ENCODE results near the gene CASK.

DNA sequence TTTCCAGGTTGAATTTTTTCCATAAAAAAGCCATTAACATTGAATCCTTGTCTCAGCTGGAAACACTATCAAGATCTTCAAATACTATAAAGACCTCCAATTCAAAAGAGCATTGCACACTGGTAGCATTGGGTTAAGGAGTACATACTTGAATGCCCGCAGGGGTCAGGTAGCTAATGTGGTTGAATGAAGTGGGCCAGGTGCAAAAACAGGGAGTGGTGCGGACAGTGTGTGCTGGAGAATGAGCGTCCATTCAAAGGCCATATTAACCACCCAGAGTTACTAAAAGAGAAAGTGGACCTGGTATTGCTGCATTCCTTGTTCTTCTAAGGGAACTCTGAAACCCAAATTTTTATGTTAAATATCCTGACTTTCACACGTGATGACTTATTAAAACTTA is 384.6 kb downstream of the CASK start:
- TF ChIP-seq POLR2A (IDR thresholded peaks at IDR 0.05) = no peak
- TF ChIP-seq, protein P1, sequence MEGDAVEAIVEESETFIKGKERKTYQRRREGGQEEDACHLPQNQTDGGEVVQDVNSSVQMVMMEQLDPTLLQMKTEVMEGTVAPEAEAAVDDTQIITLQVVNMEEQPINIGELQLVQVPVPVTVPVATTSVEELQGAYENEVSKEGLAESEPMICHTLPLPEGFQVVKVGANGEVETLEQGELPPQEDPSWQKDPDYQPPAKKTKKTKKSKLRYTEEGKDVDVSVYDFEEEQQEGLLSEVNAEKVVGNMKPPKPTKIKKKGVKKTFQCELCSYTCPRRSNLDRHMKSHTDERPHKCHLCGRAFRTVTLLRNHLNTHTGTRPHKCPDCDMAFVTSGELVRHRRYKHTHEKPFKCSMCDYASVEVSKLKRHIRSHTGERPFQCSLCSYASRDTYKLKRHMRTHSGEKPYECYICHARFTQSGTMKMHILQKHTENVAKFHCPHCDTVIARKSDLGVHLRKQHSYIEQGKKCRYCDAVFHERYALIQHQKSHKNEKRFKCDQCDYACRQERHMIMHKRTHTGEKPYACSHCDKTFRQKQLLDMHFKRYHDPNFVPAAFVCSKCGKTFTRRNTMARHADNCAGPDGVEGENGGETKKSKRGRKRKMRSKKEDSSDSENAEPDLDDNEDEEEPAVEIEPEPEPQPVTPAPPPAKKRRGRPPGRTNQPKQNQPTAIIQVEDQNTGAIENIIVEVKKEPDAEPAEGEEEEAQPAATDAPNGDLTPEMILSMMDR (IDR thresholded peaks at IDR 0.05) = no peak

All from thyroid gland (tissue), 4 donors.